ENCODE results near the gene RAD51B.

GRCh38 chr14:68413509-68413908 is 593.9 kb downstream of the RAD51B start:
- no peak for TF ChIP-seq ZFP1 (CRISPR knock-in tag; IDR thresholded peaks at IDR 0.05)
- TF ChIP-seq NAIF1 (CRISPR knock-in tag; IDR thresholded peaks at IDR 0.05; ENCODE audit: borderline replicate concordance): no peak
- TF ChIP-seq NR2C2 (CRISPR knock-in tag; IDR thresholded peaks at IDR 0.05; ENCODE audit: borderline replicate concordance): no peak
- TF ChIP-seq POLR2AphosphoS5 (IDR thresholded peaks at IDR 0.05; ENCODE audit: low read depth, low read length): no peak
- TF ChIP-seq TARDBP (CRISPR knock-in tag; IDR thresholded peaks at IDR 0.05): no peak
- TF ChIP-seq ZNF747 (CRISPR knock-in tag; IDR thresholded peaks at IDR 0.05; ENCODE audit: borderline replicate concordance): no peak
- TF ChIP-seq CTCF (CRISPR knock-in tag; IDR thresholded peaks at IDR 0.05): no peak
- no peak for TF ChIP-seq HDAC6 (IDR thresholded peaks at IDR 0.05; ENCODE audit: low read depth, low read length)
- no peak for TF ChIP-seq NBN (conservative IDR thresholded peaks at IDR 0.05)
- TF ChIP-seq ZNF12 (CRISPR knock-in tag; IDR thresholded peaks at IDR 0.05): no peak
- TF ChIP-seq SUZ12 (IDR thresholded peaks at IDR 0.05; ENCODE audit: low read depth, low read length): no peak
- TF ChIP-seq GABPB1 (CRISPR knock-in tag; IDR thresholded peaks at IDR 0.05): no peak

Measured in HepG2 (cell line).